CD14-positive monocyte (primary cell): ENCODE data around the gene CA7. TPM values are rescaled to one million over a fixed set of nuclear protein-coding genes. Genes with fewer than 3 reads are reported as not detected.

Experiments
- DNase-seq, 3 donors: peaks; one replicate each; pipeline ENCODE4 v3.0.0-alpha.2; 2011 to 2022
- H2AFZ ChIP-seq: 2 replicates; pipeline ENCODE4 v1.6.0; 2012; ENCODE audit warnings: mild to moderate bottlenecking, low read depth, low read length, inconsistent platforms; ENCODE audit not compliant: insufficient read depth, poor library complexity, severe bottlenecking
- H3K27ac ChIP-seq, 2 donors: 1 replicate in 1 of 2; 2 replicates in 1 of 2; pipeline ENCODE4 v1.5.1; 2012 to 2013; ENCODE audit warnings: low read length in 2 of 2, control low read depth in 1 of 2, inconsistent platforms in 1 of 2, low read depth in 1 of 2, mild to moderate bottlenecking in 1 of 2
- H3K27me3 ChIP-seq, 2 donors: one replicate each; pipeline versions ENCODE4 v1.6.0 to v1.6.1; 2011 to 2013; ENCODE audit warnings: low read length in 2 of 2; ENCODE audit not compliant: control insufficient read depth in 2 of 2, insufficient read depth in 2 of 2
- H3K36me3 ChIP-seq, 2 donors: replicated peaks in 1 of 2; 1 replicate in 1 of 2; 2 replicates in 1 of 2; pipeline versions ENCODE4 v1.5.1 to v1.6.1; 2012 to 2013; ENCODE audit warnings: low read length in 2 of 2, control low read depth in 1 of 2, inconsistent platforms in 1 of 2, mild to moderate bottlenecking in 1 of 2; ENCODE audit not compliant: insufficient read depth in 2 of 2, control insufficient read depth in 1 of 2
- H3K4me1 ChIP-seq, 2 donors: 1 replicate in 1 of 2; 2 replicates in 1 of 2; pipeline versions ENCODE4 v1.5.1 to v1.6.1; 2012 to 2013; ENCODE audit warnings: low read length in 2 of 2, control low read depth in 1 of 2, inconsistent platforms in 1 of 2, mild to moderate bottlenecking in 1 of 2, moderate library complexity in 1 of 2; ENCODE audit not compliant: insufficient read depth in 2 of 2, control insufficient read depth in 1 of 2
- H3K4me2 ChIP-seq: replicated peaks from 2 replicates; pipeline ENCODE3; 2012; ENCODE audit warnings: low read length, moderate library complexity, mild to moderate bottlenecking; ENCODE audit not compliant: poor library complexity, severe bottlenecking; ENCODE audit errors: extremely low read depth
- H3K4me3 ChIP-seq, 3 experiments: fragments of 200-600 bp in 1 of 3; sonication (generic) in 1 of 3; replicated peaks in 1 of 3; 1 replicate in 2 of 3; 2 replicates in 1 of 3; pipeline ENCODE4 v1.5.1; 2011 to 2013; ENCODE audit warnings: low read length in 3 of 3, mild to moderate bottlenecking in 3 of 3, control low read depth in 2 of 3, low read depth in 2 of 3, inconsistent platforms in 1 of 3, moderate library complexity in 1 of 3
- H3K79me2 ChIP-seq: 2 replicates; pipeline ENCODE4 v1.6.0; 2012; ENCODE audit warnings: mild to moderate bottlenecking, control low read depth, inconsistent platforms, low read length, moderate library complexity; ENCODE audit not compliant: insufficient read depth
- H3K9ac ChIP-seq: 2 replicates; pipeline ENCODE4 v1.6.0; 2017; ENCODE audit warnings: low read length, mild to moderate bottlenecking; ENCODE audit not compliant: insufficient read depth, poor library complexity, severe bottlenecking
- H3K9me3 ChIP-seq, 2 donors: replicated peaks in 1 of 2; 1 replicate in 1 of 2; 2 replicates in 1 of 2; pipeline versions ENCODE4 v1.5.1 to v1.6.1; 2012 to 2013; ENCODE audit warnings: low read length in 2 of 2, control low read depth in 1 of 2; ENCODE audit not compliant: control insufficient read depth in 1 of 2, insufficient read depth in 1 of 2
- H4K20me1 ChIP-seq: 2 replicates; pipeline ENCODE4 v1.6.0; 2012; ENCODE audit warnings: mild to moderate bottlenecking, low read length, control low read depth, moderate library complexity; ENCODE audit not compliant: insufficient read depth
- H3K27ac Mint-ChIP-seq, 7 donors: one replicate each; pipeline ENCODE4 v1.8.0; 2020; ENCODE audit warnings: mild to moderate bottlenecking in 7 of 7, mixed read lengths in 7 of 7, moderate library complexity in 6 of 7, inconsistent platforms in 2 of 7
- H3K27me3 Mint-ChIP-seq, 3 donors: one replicate each; pipeline ENCODE4 v1.8.0; 2021 to 2022; ENCODE audit warnings: low read depth in 3 of 3, mild to moderate bottlenecking in 3 of 3, mixed read lengths in 3 of 3, moderate library complexity in 3 of 3, inconsistent platforms in 1 of 3
- H3K36me3 Mint-ChIP-seq, 2 donors: one replicate each; pipeline ENCODE4 v1.8.0; 2020; ENCODE audit warnings: mixed read lengths in 2 of 2, inconsistent platforms in 1 of 2, mild to moderate bottlenecking in 1 of 2
- H3K4me1 Mint-ChIP-seq: one replicate; pipeline ENCODE4 v1.8.0; 2020; ENCODE audit warnings: mild to moderate bottlenecking, mixed read lengths
- H3K4me3 Mint-ChIP-seq, 2 donors: one replicate each; pipeline ENCODE4 v1.8.0; 2020; ENCODE audit warnings: mild to moderate bottlenecking in 2 of 2, mixed read lengths in 2 of 2, moderate library complexity in 1 of 2
- H3K9me3 Mint-ChIP-seq, 7 donors: one replicate each; pipeline ENCODE4 v1.8.0; 2020 to 2022; ENCODE audit warnings: mixed read lengths in 7 of 7, mild to moderate bottlenecking in 6 of 7, moderate library complexity in 6 of 7, inconsistent platforms in 2 of 7
- WGBS: methylation state at CpG from one replicate; pipeline ENCODE4 v1.1.5; 2013; ENCODE audit warnings: missing lambda C conversion rate; ENCODE audit not compliant: insufficient coverage; 5-methylcytosine and 5-hydroxymethylcytosine counted together
- intact Hi-C, 2 donors: fragments of 100-400 bp; cut with micrococcal nuclease; formaldehyde crosslinking; loops; one replicate each; pipeline versions ENCODE4 v1.15.0 to v1.15.1; 2023
- polyA plus RNA-seq, 3 donors: library from polyadenylated mRNA; depleted of rRNA in 1 of 3; unstranded in 2 of 3; stranded (reverse) in 1 of 3; fragments of 300-500 nt in 2 of 3; fragments of >200 nt in 1 of 3; fragmentation: Illumina TruSeq in 2 of 3; gene quantifications; 1 replicate in 2 of 3; 2 replicates in 1 of 3; pipeline ENCODE4 v1.2.3, GENCODE V29; 2012 to 2021
- TF ChIP-seq, protein P1 (sequence below): fragments of 200-600 bp; IDR thresholded peaks from one replicate; pipeline ENCODE4 v1.8.0; 2022; ENCODE audit warnings: antibody characterized with exemption, mild to moderate bottlenecking

CA7 gene
- polyA plus RNA-seq, 3 donors = not detected

DNA sequence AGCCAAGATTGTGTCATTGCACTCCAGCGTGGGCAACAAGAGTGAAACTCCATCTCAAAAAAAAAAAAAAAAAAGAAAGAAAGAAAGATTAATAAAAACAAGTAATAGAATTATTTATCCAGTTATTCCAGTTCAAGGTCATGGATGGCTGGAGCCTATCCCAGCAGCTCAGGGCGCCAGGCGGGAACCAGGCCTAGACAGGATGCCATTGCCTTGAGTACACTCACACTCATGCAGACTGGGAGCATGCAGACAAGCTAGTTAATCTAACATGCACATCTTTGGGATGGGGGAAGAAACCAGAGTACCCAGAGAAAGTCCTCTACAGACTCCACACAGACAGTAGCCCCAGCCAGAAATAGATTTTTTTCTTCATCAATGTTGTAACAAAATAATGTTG lies 54.0 kb downstream of the CA7 start:
- no peak overlapping the region for H3K27ac Mint-ChIP-seq
- intact Hi-C loops = loop anchor here in 1 of 2 donors (5.0 kb wide), 1 partner anchor 34 kb away; the partner anchor contains the start of gene CIAO2B
- no peak overlapping the region for H3K27ac ChIP-seq
- H3K36me3 Mint-ChIP-seq = no peaks in the 10 kb centered on the region
- H3K9me3 ChIP-seq = no peaks in the 10 kb centered on the region
- no peak for DNase-seq
- H3K4me3 ChIP-seq = no peak overlapping the region
- no peaks in the 10 kb centered on the region for H3K36me3 ChIP-seq
- H3K79me2 ChIP-seq = no peaks in the 10 kb centered on the region
- H3K4me1 Mint-ChIP-seq = peaks cover 4% of the 10 kb centered on the region
- H3K27me3 Mint-ChIP-seq = peaks cover 4 to 9% (median 8%) of the 10 kb centered on the region in 3 donors
- no peak overlapping the region for H3K4me2 ChIP-seq
- H3K4me3 Mint-ChIP-seq = no peak overlapping the region
- H3K9me3 Mint-ChIP-seq = no peaks in the 10 kb centered on the region
- no peaks in the 10 kb centered on the region for H4K20me1 ChIP-seq
- no peak overlapping the region for H2AFZ ChIP-seq
- no peaks in the 10 kb centered on the region for H3K27me3 ChIP-seq
- no CpG with 5 or more reads among the region's 3 CpGs for WGBS
- no peak overlapping the region for H3K9ac ChIP-seq
- TF ChIP-seq, protein P1, sequence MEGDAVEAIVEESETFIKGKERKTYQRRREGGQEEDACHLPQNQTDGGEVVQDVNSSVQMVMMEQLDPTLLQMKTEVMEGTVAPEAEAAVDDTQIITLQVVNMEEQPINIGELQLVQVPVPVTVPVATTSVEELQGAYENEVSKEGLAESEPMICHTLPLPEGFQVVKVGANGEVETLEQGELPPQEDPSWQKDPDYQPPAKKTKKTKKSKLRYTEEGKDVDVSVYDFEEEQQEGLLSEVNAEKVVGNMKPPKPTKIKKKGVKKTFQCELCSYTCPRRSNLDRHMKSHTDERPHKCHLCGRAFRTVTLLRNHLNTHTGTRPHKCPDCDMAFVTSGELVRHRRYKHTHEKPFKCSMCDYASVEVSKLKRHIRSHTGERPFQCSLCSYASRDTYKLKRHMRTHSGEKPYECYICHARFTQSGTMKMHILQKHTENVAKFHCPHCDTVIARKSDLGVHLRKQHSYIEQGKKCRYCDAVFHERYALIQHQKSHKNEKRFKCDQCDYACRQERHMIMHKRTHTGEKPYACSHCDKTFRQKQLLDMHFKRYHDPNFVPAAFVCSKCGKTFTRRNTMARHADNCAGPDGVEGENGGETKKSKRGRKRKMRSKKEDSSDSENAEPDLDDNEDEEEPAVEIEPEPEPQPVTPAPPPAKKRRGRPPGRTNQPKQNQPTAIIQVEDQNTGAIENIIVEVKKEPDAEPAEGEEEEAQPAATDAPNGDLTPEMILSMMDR = no peak
- no peaks in the 10 kb centered on the region for H3K4me1 ChIP-seq

GRCh38 chr16:66898933-66899309 lies 54.7 kb downstream of the CA7 start:
- H3K9me3 Mint-ChIP-seq = no peaks in the 10 kb centered on the region
- peaks cover 4% of the 10 kb centered on the region for H3K4me1 Mint-ChIP-seq
- no peak overlapping the region for H3K27ac ChIP-seq
- TF ChIP-seq, protein P1 = no peak
- WGBS = no CpG with 5 or more reads among the region's 2 CpGs
- intact Hi-C loops = loop anchor here in 1 of 2 donors (5.0 kb wide), 1 partner anchor 33 kb away; the partner anchor contains the start of gene CIAO2B
- H3K27me3 ChIP-seq = no peaks in the 10 kb centered on the region
- no peaks in the 10 kb centered on the region for H3K9me3 ChIP-seq
- H3K4me2 ChIP-seq = no peak overlapping the region
- H3K36me3 ChIP-seq = no peaks in the 10 kb centered on the region
- no peaks in the 10 kb centered on the region for H3K4me1 ChIP-seq
- H3K4me3 Mint-ChIP-seq = no peak overlapping the region
- no peak overlapping the region for H3K4me3 ChIP-seq
- H4K20me1 ChIP-seq = no peaks in the 10 kb centered on the region
- H3K27ac Mint-ChIP-seq = peak overlapping the region in 1 of 7 donors; percentile 7
- H3K27me3 Mint-ChIP-seq = peaks cover 4 to 10% (median 8%) of the 10 kb centered on the region in 3 donors
- no peak for DNase-seq
- H2AFZ ChIP-seq = no peak overlapping the region
- H3K9ac ChIP-seq = no peak overlapping the region
- H3K79me2 ChIP-seq = no peaks in the 10 kb centered on the region
- no peaks in the 10 kb centered on the region for H3K36me3 Mint-ChIP-seq
